ENCODE results near the gene GJA4. TPM values are rescaled to one million over a fixed set of nuclear protein-coding genes. Genes with fewer than 3 reads are reported as not detected.

GJA4 gene
- total RNA-seq (not detected in 2 replicates), polyA plus RNA-seq (not detected in 2 replicates), polyA minus RNA-seq (not detected in 2 replicates)
- total RNA-seq (2013), result 0.84 TPM

- Histone ChIP-seq H4K20me1 (ENCODE audit: control insufficient read depth, insufficient read depth, low read length, poor library complexity, severe bottlenecking) (no peaks in the 10 kb centered on the region), H3K27ac (ENCODE audit: low read length in 2 of 2) (no peak within 1 kb of the TSS), H3K79me2 (ENCODE audit: control insufficient read depth, insufficient read depth, low read length) (no peaks in the 10 kb centered on the region), H3K4me1 (ENCODE audit: control insufficient read depth in 2 of 2, insufficient read depth in 2 of 2, low read length in 2 of 2) (peaks cover 8 to 15% of the 10 kb centered on the region in 2 donors), H3K9ac (ENCODE audit: low read length) (peak within 1 kb of the TSS; percentile 42), H3K4me2 (replicated peaks; ENCODE audit: low read depth, low read length, poor library complexity, severe bottlenecking) (peak within 1 kb of the TSS; percentile 68), H3K4me3 (ENCODE audit: control extremely low read depth in 1 of 5, extremely low read depth in 1 of 5, insufficient read depth in 1 of 5, low read depth in 2 of 5, low read length in 4 of 5) (peak within 1 kb of the TSS in 2 of 5 experiments; percentile 33 to 39), H3K27me3 (replicated peaks in 1 of 4; ENCODE audit: control extremely low read depth in 1 of 4, control insufficient read depth in 3 of 4, insufficient read depth in 4 of 4, low read length in 3 of 4) (peaks cover 0 to 27% (median 14%) of the 10 kb centered on the region in 4 experiments), H3K36me3 (replicated peaks in 1 of 2; ENCODE audit: control extremely low read depth in 1 of 2, control insufficient read depth in 1 of 2, extremely low read depth in 1 of 2, insufficient read depth in 2 of 2, low read length in 1 of 2) (no peaks in the 10 kb centered on the region), H2AFZ (ENCODE audit: insufficient read depth, low read depth, low read length, poor library complexity, severe bottlenecking) (no peak within 1 kb of the TSS), H3K9me3 (ENCODE audit: control extremely low read depth in 1 of 3, control insufficient read depth in 2 of 3, insufficient read depth in 1 of 3, low read length in 2 of 3) (peaks cover 0 to 3% (median 0%) of the 10 kb centered on the region in 3 donors)
- Mint-ChIP-seq H3K27ac (peak within 1 kb of the TSS; percentile 20), H3K4me3 (peak within 1 kb of the TSS; percentile 73), H3K4me1 (peaks cover 23% of the 10 kb centered on the region), H3K9me3 (ENCODE audit: insufficient read depth) (no peaks in the 10 kb centered on the region), H3K27me3 (peaks cover 42% of the 10 kb centered on the region)
- TF ChIP-seq CTCF (IDR thresholded peaks at IDR 0.05) (no peak), EZH2 (IDR thresholded peaks at IDR 0.05; ENCODE audit: borderline replicate concordance, insufficient read depth, low read depth, low read length, poor library complexity, severe bottlenecking) (no peak)
- no peak for DNase-seq
- intact Hi-C loops (cut with micrococcal nuclease), result no loop called here
- POLR2A ChIA-PET, result no interaction called here
- no peak for ATAC-seq (ENCODE audit: low read depth)
- CTCF ChIA-PET, result no interaction called here
- WGBS (ENCODE audit: insufficient coverage), result 18% methylated on average over 36 of the region's 45 CpGs
Observed at GRCh38 chr1:34792868-34793727, at the start of gene GJA4. GJA4 (plus strand) TSS chr1:34792999; CDS start chr1:34794214, 1,215 bp downstream.

- Histone ChIP-seq H4K20me1 (ENCODE audit: control insufficient read depth, insufficient read depth, low read length, poor library complexity, severe bottlenecking) (no peaks in the 10 kb centered on the region), H3K27ac (ENCODE audit: low read length in 2 of 2) (no peak overlapping the region), H3K4me3 (ENCODE audit: control extremely low read depth in 1 of 5, extremely low read depth in 1 of 5, insufficient read depth in 1 of 5, low read depth in 2 of 5, low read length in 4 of 5) (no peak overlapping the region), H3K79me2 (ENCODE audit: control insufficient read depth, insufficient read depth, low read length) (no peaks in the 10 kb centered on the region), H3K4me1 (ENCODE audit: control insufficient read depth in 2 of 2, insufficient read depth in 2 of 2, low read length in 2 of 2) (peaks cover 0 to 5% of the 10 kb centered on the region in 2 donors), H3K9ac (ENCODE audit: low read length) (no peak overlapping the region), H3K36me3 (replicated peaks in 1 of 2; ENCODE audit: control extremely low read depth in 1 of 2, control insufficient read depth in 1 of 2, extremely low read depth in 1 of 2, insufficient read depth in 2 of 2, low read length in 1 of 2) (no peaks in the 10 kb centered on the region), H3K4me2 (replicated peaks; ENCODE audit: low read depth, low read length, poor library complexity, severe bottlenecking) (no peak overlapping the region), H3K9me3 (ENCODE audit: control extremely low read depth in 1 of 3, control insufficient read depth in 2 of 3, insufficient read depth in 1 of 3, low read length in 2 of 3) (no peaks in the 10 kb centered on the region), H3K27me3 (replicated peaks in 1 of 4; ENCODE audit: control extremely low read depth in 1 of 4, control insufficient read depth in 3 of 4, insufficient read depth in 4 of 4, low read length in 3 of 4) (peaks cover 0 to 8% (median 0%) of the 10 kb centered on the region in 4 experiments), H2AFZ (ENCODE audit: insufficient read depth, low read depth, low read length, poor library complexity, severe bottlenecking) (no peak overlapping the region)
- H3K27ac Mint-ChIP-seq, result no peak overlapping the region
- no peak overlapping the region for H3K4me3 Mint-ChIP-seq
- H3K4me1 Mint-ChIP-seq, result peaks cover 4% of the 10 kb centered on the region
- no peaks in the 10 kb centered on the region for H3K9me3 Mint-ChIP-seq (ENCODE audit: insufficient read depth)
- intact Hi-C loops (cut with micrococcal nuclease), result no loop called here
- DNase-seq (no peak), ATAC-seq (ENCODE audit: low read depth) (no peak)
- ChIA-PET POLR2A (no interaction called here), CTCF (interaction anchor here (1.4 to 4.6 kb wide), 4 partner anchors 10 to 1111 kb away, joined by 3 to 27 read pairs (median 8); no protein-coding TSS in a partner anchor)
- no peak for TF ChIP-seq CTCF (IDR thresholded peaks at IDR 0.05)
- TF ChIP-seq EZH2 (IDR thresholded peaks at IDR 0.05; ENCODE audit: borderline replicate concordance, insufficient read depth, low read depth, low read length, poor library complexity, severe bottlenecking), result no peak
- 81% methylated on average over 5 of the region's 6 CpGs for WGBS (ENCODE audit: insufficient coverage)
- peaks cover 18% of the 10 kb centered on the region for H3K27me3 Mint-ChIP-seq
Observed at GRCh38 chr1:34743775-34744174, 49.0 kb upstream of the GJA4 start.

Measured in B cell (primary cell).